ENCODE results near the gene FAM53C. TPM values are rescaled to one million over a fixed set of nuclear protein-coding genes. Genes with fewer than 3 reads are reported as not detected.
A peak's percentile ranks its signal among the peaks of the same experiment; 100 is the strongest.
"Not testable (repeated sequence)": the region's sequence is repeated elsewhere in the genome, so short reads cannot be mapped to it uniquely, and the experiment has no call there.

FAM53C gene
- 10 to 100 TPM; 32.7 to 45.8 TPM for total RNA-seq

- Mint-ChIP-seq H3K36me3 (ENCODE audit: low read depth) (peaks cover 34% of the 10 kb centered on the region), H3K4me1 (peaks cover 18% of the 10 kb centered on the region), H3K27me3 (no peaks in the 10 kb centered on the region), H3K4me3 (peak within 1 kb of the TSS; percentile 83), H3K9me3 (no peaks in the 10 kb centered on the region), H3K27ac (peak within 1 kb of the TSS; percentile 97)
- peak; percentile 88 for ATAC-seq (replicated peaks)
Observed at GRCh38 chr5:138337685-138338410, at the start of gene FAM53C. TSS of gene FAM53C (plus strand) at chr5:138338266. CDS start at chr5:138341336, 3,070 bp downstream.

GRCh38 chr5:138289296-138289695, 48.8 kb upstream of the FAM53C start:
- Mint-ChIP-seq H3K36me3 (ENCODE audit: low read depth) (no peaks in the 10 kb centered on the region), H3K27me3 (no peaks in the 10 kb centered on the region), H3K4me1 (no peaks in the 10 kb centered on the region), H3K4me3 (no peak overlapping the region), H3K27ac (no peak overlapping the region), H3K9me3 (no peaks in the 10 kb centered on the region)
- no peak for ATAC-seq (replicated peaks)

- ATAC-seq (replicated peaks) = no peak
- Mint-ChIP-seq H3K36me3 (ENCODE audit: low read depth) (no peaks in the 10 kb centered on the region), H3K27ac (no peak overlapping the region), H3K27me3 (no peaks in the 10 kb centered on the region), H3K9me3 (peaks cover 7% of the 10 kb centered on the region), H3K4me1 (no peaks in the 10 kb centered on the region), H3K4me3 (no peak overlapping the region)
Observed at GRCh38 chr5:138303372-138303771, 34.7 kb upstream of the FAM53C start.

GRCh38 chr5:138305797-138306196, 32.3 kb upstream of the FAM53C start:
- no peaks in the 10 kb centered on the region for H3K27me3 Mint-ChIP-seq
- no peaks in the 10 kb centered on the region for H3K4me1 Mint-ChIP-seq
- no peak overlapping the region for H3K27ac Mint-ChIP-seq
- no peak for ATAC-seq (replicated peaks)
- H3K9me3 Mint-ChIP-seq = no peaks in the 10 kb centered on the region
- H3K4me3 Mint-ChIP-seq = no peak overlapping the region
- H3K36me3 Mint-ChIP-seq (ENCODE audit: low read depth) = no peaks in the 10 kb centered on the region

GRCh38 chr5:138315751-138316278, 22.3 kb upstream of the FAM53C start:
- Mint-ChIP-seq H3K36me3 (ENCODE audit: low read depth) (no peaks in the 10 kb centered on the region), H3K27ac (no peak overlapping the region), H3K9me3 (no peaks in the 10 kb centered on the region), H3K4me1 (no peaks in the 10 kb centered on the region), H3K27me3 (no peaks in the 10 kb centered on the region), H3K4me3 (no peak overlapping the region)
- no peak for ATAC-seq (replicated peaks)

GRCh38 chr5:138316355-138316754, 21.7 kb upstream of the FAM53C start:
- no peaks in the 10 kb centered on the region for H3K9me3 Mint-ChIP-seq
- no peak overlapping the region for H3K4me3 Mint-ChIP-seq
- no peaks in the 10 kb centered on the region for H3K4me1 Mint-ChIP-seq
- H3K36me3 Mint-ChIP-seq (ENCODE audit: low read depth) = no peaks in the 10 kb centered on the region
- no peak for ATAC-seq (replicated peaks)
- no peaks in the 10 kb centered on the region for H3K27me3 Mint-ChIP-seq
- H3K27ac Mint-ChIP-seq = no peak overlapping the region

GRCh38 chr5:138318211-138318610, 19.9 kb upstream of the FAM53C start:
- H3K4me3 Mint-ChIP-seq; H3K4me1 Mint-ChIP-seq; H3K27ac Mint-ChIP-seq; H3K27me3 Mint-ChIP-seq; H3K36me3 Mint-ChIP-seq (ENCODE audit: low read depth); H3K9me3 Mint-ChIP-seq; ATAC-seq (replicated peaks): not testable (repeated sequence)

- H3K27me3 Mint-ChIP-seq = no peaks in the 10 kb centered on the region
- peak; percentile 7 for ATAC-seq (replicated peaks)
- H3K36me3 Mint-ChIP-seq (ENCODE audit: low read depth) = no peaks in the 10 kb centered on the region
- no peaks in the 10 kb centered on the region for H3K9me3 Mint-ChIP-seq
- H3K4me1 Mint-ChIP-seq = peaks cover 10% of the 10 kb centered on the region
- H3K27ac Mint-ChIP-seq = peak overlapping the region; percentile 66
- peak overlapping the region; percentile 96 for H3K4me3 Mint-ChIP-seq
Observed at GRCh38 chr5:138330813-138331448, 7.1 kb upstream of the FAM53C start.

GRCh38 chr5:138331449-138332368, 6.4 kb upstream of the FAM53C start, which contains the start of gene CDC25C:
TSS of gene CDC25C (minus strand) at chr5:138331804. CDS start at chr5:138331180, 624 bp downstream.
- Mint-ChIP-seq H3K36me3 (ENCODE audit: low read depth) (no peaks in the 10 kb centered on the region), H3K27ac (peak within 1 kb of the TSS; percentile 66), H3K9me3 (no peaks in the 10 kb centered on the region), H3K4me3 (peak within 1 kb of the TSS; percentile 96), H3K4me1 (peaks cover 10% of the 10 kb centered on the region), H3K27me3 (no peaks in the 10 kb centered on the region)
- peak; percentile 99 for ATAC-seq (replicated peaks)

- Mint-ChIP-seq H3K4me3 (peak overlapping the region; percentile 17), H3K9me3 (no peaks in the 10 kb centered on the region), H3K27me3 (no peaks in the 10 kb centered on the region), H3K4me1 (peaks cover 14% of the 10 kb centered on the region), H3K27ac (peak overlapping the region; percentile 30), H3K36me3 (ENCODE audit: low read depth) (peaks cover 9% of the 10 kb centered on the region)
- ATAC-seq (replicated peaks) = no peak
Observed at GRCh38 chr5:138334867-138335447, 3.1 kb upstream of the FAM53C start.

GRCh38 chr5:138336952-138337684, 948 bp upstream of the FAM53C start:
- no peaks in the 10 kb centered on the region for H3K9me3 Mint-ChIP-seq
- H3K4me3 Mint-ChIP-seq = peak overlapping the region; percentile 83
- peak overlapping the region; percentile 97 for H3K27ac Mint-ChIP-seq
- H3K4me1 Mint-ChIP-seq = peaks cover 19% of the 10 kb centered on the region
- H3K27me3 Mint-ChIP-seq = no peaks in the 10 kb centered on the region
- peaks cover 27% of the 10 kb centered on the region for H3K36me3 Mint-ChIP-seq (ENCODE audit: low read depth)
- peak; percentile 30 for ATAC-seq (replicated peaks)

GRCh38 chr5:138338411-138339090, 485 bp downstream of the FAM53C start:
- Mint-ChIP-seq H3K4me1 (peaks cover 18% of the 10 kb centered on the region), H3K27ac (peak overlapping the region; percentile 97), H3K36me3 (ENCODE audit: low read depth) (peaks cover 40% of the 10 kb centered on the region), H3K27me3 (no peaks in the 10 kb centered on the region), H3K9me3 (no peaks in the 10 kb centered on the region), H3K4me3 (peak overlapping the region; percentile 83)
- peak; percentile 5 for ATAC-seq (replicated peaks)

- peaks cover 18% of the 10 kb centered on the region for H3K4me1 Mint-ChIP-seq
- no peak for ATAC-seq (replicated peaks)
- H3K27me3 Mint-ChIP-seq = no peaks in the 10 kb centered on the region
- H3K4me3 Mint-ChIP-seq = peak overlapping the region; percentile 83
- peaks cover 45% of the 10 kb centered on the region for H3K36me3 Mint-ChIP-seq (ENCODE audit: low read depth)
- H3K27ac Mint-ChIP-seq = peak overlapping the region; percentile 91
- no peaks in the 10 kb centered on the region for H3K9me3 Mint-ChIP-seq
Observed at GRCh38 chr5:138339091-138339456, 1.0 kb downstream of the FAM53C start.

Measured in activated T-helper 17 cell treated with anti-CD3 and anti-CD28 coated beads, Interleukin-2, amount 50 U/mL, for 72 hours (primary cell).